HepG2 (cell line): ENCODE measurements around the gene ENO1. TPM values are rescaled to one million over a fixed set of nuclear protein-coding genes. Genes with fewer than 3 reads are reported as not detected.

ENCODE experiments used
- FOSL2 ChIP-seq: sonication (generic); formaldehyde crosslinking; IDR thresholded peaks from 2 replicates; pipeline ENCODE4 v1.4.0; 2020; ENCODE audit warnings: missing genetic modification reagents
- HNF1A ChIP-seq, 2 experiments: sonication (generic) in 1 of 2; formaldehyde crosslinking in 1 of 2; IDR thresholded peaks; 2 replicates each; pipeline versions ENCODE4 v1.4.0 to v1.6.1; 2016 to 2020; ENCODE audit warnings: borderline replicate concordance in 1 of 2, low read depth in 1 of 2, mild to moderate bottlenecking in 1 of 2, missing genetic modification reagents in 1 of 2
- HOXA7 ChIP-seq: sonication (generic); formaldehyde crosslinking; IDR thresholded peaks from 2 replicates; pipeline ENCODE4 v1.8.1; 2022; ENCODE audit warnings: mild to moderate bottlenecking, missing genetic modification reagents, moderate library complexity
- JUND ChIP-seq: sonication (generic); formaldehyde crosslinking; IDR thresholded peaks from 2 replicates; pipeline ENCODE4 v1.8.0; 2022; ENCODE audit warnings: mild to moderate bottlenecking, missing genetic modification reagents
- KDM6A ChIP-seq: IDR thresholded peaks from 2 replicates; pipeline ENCODE4 v1.6.1; 2016; ENCODE audit warnings: low read depth
- MIXL1 ChIP-seq: IDR thresholded peaks from 2 replicates; pipeline ENCODE4 v1.6.1; 2016
- MYNN ChIP-seq: sonication (generic); formaldehyde crosslinking; IDR thresholded peaks from 2 replicates; pipeline ENCODE4 v1.4.0; 2020; ENCODE audit warnings: mild to moderate bottlenecking, low read depth, missing genetic modification reagents
- NR2F6 ChIP-seq, 2 experiments: IDR thresholded peaks; 2 replicates each; pipeline ENCODE4 v1.6.1; 2016; ENCODE audit warnings: antibody characterized with exemption in 1 of 2, mild to moderate bottlenecking in 1 of 2
- PAXIP1 ChIP-seq: sonication (generic); formaldehyde crosslinking; conservative IDR thresholded peaks from 2 replicates; pipeline ENCODE4 v1.4.0; 2020; ENCODE audit warnings: mild to moderate bottlenecking, missing genetic modification reagents, moderate library complexity
- POLR2G ChIP-seq: fragments of 200-400 bp; formaldehyde crosslinking; IDR thresholded peaks from 2 replicates; pipeline ENCODE4 v1.6.1; 2018; ENCODE audit warnings: mild to moderate bottlenecking, low read depth, low read length, moderate library complexity
- SIN3A ChIP-seq: IDR thresholded peaks from 2 replicates; pipeline ENCODE4 v1.6.1; 2011; ENCODE audit warnings: low read depth, mild to moderate bottlenecking, control low read depth, low read length, borderline replicate concordance
- ZNF292 ChIP-seq: sonication (generic); formaldehyde crosslinking; IDR thresholded peaks from 2 replicates; pipeline ENCODE4 v1.8.1; 2022; ENCODE audit warnings: mild to moderate bottlenecking, low read depth, missing genetic modification reagents, borderline replicate concordance
- ZNF441 ChIP-seq: sonication (generic); formaldehyde crosslinking; IDR thresholded peaks from 2 replicates; pipeline ENCODE4 v1.7.0; 2021; ENCODE audit warnings: missing genetic modification reagents, borderline replicate concordance
- ZNF510 ChIP-seq: sonication (generic); formaldehyde crosslinking; IDR thresholded peaks from 2 replicates; pipeline ENCODE4 v1.4.0; 2020; ENCODE audit warnings: low read depth, mild to moderate bottlenecking, missing genetic modification reagents
- ZNF530 ChIP-seq: sonication (generic); formaldehyde crosslinking; IDR thresholded peaks from 2 replicates; pipeline ENCODE4 v1.5.0; 2020; ENCODE audit warnings: low read depth, mild to moderate bottlenecking, missing genetic modification reagents
- ZNF589 ChIP-seq: sonication (generic); formaldehyde crosslinking; conservative IDR thresholded peaks from 2 replicates; pipeline ENCODE4 v1.8.0; 2022; ENCODE audit warnings: mild to moderate bottlenecking, moderate library complexity, missing genetic modification reagents
- ZNF691 ChIP-seq: sonication (generic); formaldehyde crosslinking; IDR thresholded peaks from 2 replicates; pipeline ENCODE4 v1.4.0; 2020; ENCODE audit warnings: missing genetic modification reagents, low read depth, mild to moderate bottlenecking, borderline replicate concordance
- ZNF7 ChIP-seq: IDR thresholded peaks from 2 replicates; pipeline ENCODE4 v1.6.1; 2016; ENCODE audit warnings: missing biosample characterization, missing genetic modification reagents
- ZNF788 ChIP-seq: sonication (generic); formaldehyde crosslinking; IDR thresholded peaks from 2 replicates; pipeline ENCODE4 v1.5.0; 2020; ENCODE audit warnings: mild to moderate bottlenecking, missing genetic modification reagents, borderline replicate concordance
- ZSCAN31 ChIP-seq: sonication (generic); formaldehyde crosslinking; IDR thresholded peaks from 2 replicates; pipeline ENCODE4 v1.5.0; 2020; ENCODE audit warnings: low read depth, mild to moderate bottlenecking, missing genetic modification reagents
- polyA plus RNA-seq, 8 experiments: library from polyadenylated mRNA; depleted of rRNA in 3 of 8; stranded (reverse) in 7 of 8; unstranded in 1 of 8; fragments of >200 nt; fragmentation: Illumina TruSeq in 4 of 8; extraction: Trizol in 4 of 8; gene quantifications; 2 replicates each; pipeline versions ENCODE4 v1.2.1 to v1.2.3, GENCODE V29; 2011 to 2016; ENCODE audit warnings: low read depth in 4 of 8, missing spikeins in 1 of 8, mixed read lengths in 1 of 8; ENCODE audit not compliant: insufficient read depth in 1 of 8
- total RNA-seq, 5 experiments: library from RNA; depleted of rRNA; stranded (reverse); fragments of >200 nt; fragmentation: Illumina TruSeq; extraction: Trizol; gene quantifications; 2 replicates each; pipeline ENCODE4 v1.2.3, GENCODE V29; 2016; ENCODE audit warnings: low read depth in 1 of 5

Gene ENO1
- total and polyA plus RNA-seq, 2 of the 13 experiments (the other 11 are each of a cell fraction or from before 2014, with no cell fraction given): 1,559 to 3,103 TPM

- peak; percentile 84 for TF ChIP-seq PAXIP1 (CRISPR knock-in tag)
- no peak for TF ChIP-seq HOXA7 (CRISPR knock-in tag)
- 0 out of 2 replicates have a peak, but pooled peaks have one; percentile 70 for TF ChIP-seq ZNF510 (CRISPR knock-in tag)
- TF ChIP-seq NR2F6 (IDR thresholded peaks at IDR 0.05): 0 out of 2 replicates have a peak, but pooled peaks have one; percentile 21
- TF ChIP-seq NR2F6 (CRISPR knock-in tag; IDR thresholded peaks at IDR 0.05): no peak; the same call in 1 of the 2 replicates
- TF ChIP-seq ZNF788 (CRISPR knock-in tag): peak; percentile 45; the same call in 1 of the 2 replicates
- TF ChIP-seq ZNF589 (CRISPR knock-in tag): no peak
- TF ChIP-seq ZNF691: 0 out of 2 replicates have a peak, but pooled peaks have one; percentile 34
- TF ChIP-seq HNF1A (IDR thresholded peaks at IDR 0.05; ENCODE audit: low read depth): peak; percentile 88
- TF ChIP-seq HNF1A (CRISPR knock-in tag; IDR thresholded peaks at IDR 0.05; ENCODE audit: borderline replicate concordance): peak; percentile 93
- 0 out of 2 replicates have a peak, but pooled peaks have one; percentile 28 for TF ChIP-seq SIN3A
- TF ChIP-seq MIXL1: peak; percentile 84
- TF ChIP-seq KDM6A (CRISPR knock-in tag): peak; percentile 57
- peak; percentile 60; the same call in 1 of the 2 replicates for TF ChIP-seq ZSCAN31 (CRISPR knock-in tag)
- no peak for TF ChIP-seq MYNN
- 0 out of 2 replicates have a peak, but pooled peaks have one; percentile 46 for TF ChIP-seq ZNF441 (CRISPR knock-in tag)
- peak; percentile 54; the same call in 1 of the 2 replicates for TF ChIP-seq ZNF292
- TF ChIP-seq POLR2G: peak; percentile 93
- TF ChIP-seq ZNF530 (CRISPR knock-in tag): no peak
- 0 out of 2 replicates have a peak, but pooled peaks have one; percentile 17 for TF ChIP-seq JUND (CRISPR knock-in tag)
- peak; percentile 93 for TF ChIP-seq FOSL2
- no peak for TF ChIP-seq ZNF7 (CRISPR knock-in tag)
Measured at GRCh38 chr1:8879922-8880676, 1.6 kb upstream of the ENO1 start (continued).
